Liver (tissue), 9 donors: ENCODE data around the gene TP53INP2. TPM values are rescaled to one million over a fixed set of nuclear protein-coding genes. Genes with fewer than 3 reads are reported as not detected.

ENCODE experiments used
- DNase-seq: peaks from one replicate; pipeline ENCODE4 v3.0.0-alpha.2; 2017; ENCODE audit warnings: low spot score
- H3K27ac ChIP-seq, 2 donors: one replicate each; pipeline ENCODE4 v1.7.0; 2013; ENCODE audit warnings: inconsistent platforms in 2 of 2, low read length in 2 of 2, control low read depth in 1 of 2, low read depth in 1 of 2, mild to moderate bottlenecking in 1 of 2
- H3K27me3 ChIP-seq, 4 donors: one replicate each; pipeline versions ENCODE4 v1.6.1 to v1.7.0; 2013; ENCODE audit warnings: low read length in 3 of 4, inconsistent platforms in 1 of 4, mild to moderate bottlenecking in 1 of 4, moderate library complexity in 1 of 4; ENCODE audit not compliant: control insufficient read depth in 4 of 4, insufficient read depth in 4 of 4
- H3K36me3 ChIP-seq, 4 donors: one replicate each; pipeline versions ENCODE4 v1.6.1 to v1.7.0; 2013; ENCODE audit warnings: low read length in 3 of 4, mild to moderate bottlenecking in 3 of 4, low read depth in 1 of 4, moderate library complexity in 1 of 4; ENCODE audit not compliant: control insufficient read depth in 4 of 4, insufficient read depth in 3 of 4
- H3K4me1 ChIP-seq, 4 donors: one replicate each; pipeline versions ENCODE4 v1.6.1 to v1.7.0; 2013; ENCODE audit warnings: low read length in 3 of 4, mild to moderate bottlenecking in 3 of 4, moderate library complexity in 1 of 4; ENCODE audit not compliant: control insufficient read depth in 4 of 4, insufficient read depth in 4 of 4
- H3K4me3 ChIP-seq, 3 donors: one replicate each; pipeline versions ENCODE4 v1.6.1 to v1.7.0; 2013; ENCODE audit warnings: low read length in 3 of 3, control low read depth in 1 of 3, low read depth in 1 of 3, mild to moderate bottlenecking in 1 of 3
- H3K9ac ChIP-seq, 2 donors: one replicate each; pipeline ENCODE4 v1.7.0; 2013; ENCODE audit warnings: low read length in 2 of 2, mild to moderate bottlenecking in 2 of 2, moderate library complexity in 2 of 2, control low read depth in 1 of 2, low read depth in 1 of 2
- H3K9me3 ChIP-seq, 4 donors: one replicate each; pipeline versions ENCODE4 v1.6.1 to v1.7.0; 2013; ENCODE audit warnings: low read length in 3 of 4; ENCODE audit not compliant: control insufficient read depth in 4 of 4
- EGR1 ChIP-seq, 2 donors: IDR thresholded peaks; 2 replicates each; pipeline ENCODE4 v1.6.1; 2016 to 2018; ENCODE audit warnings: antibody characterized with exemption in 2 of 2, low read depth in 2 of 2
- FOXA2 ChIP-seq: IDR thresholded peaks from 2 replicates; pipeline ENCODE4 v1.6.1; 2016; ENCODE audit warnings: antibody characterized with exemption
- GABPA ChIP-seq, 2 donors: IDR thresholded peaks in 1 of 2; conservative IDR thresholded peaks in 1 of 2; 2 replicates each; pipeline ENCODE4 v1.6.1; 2016; ENCODE audit warnings: antibody characterized with exemption in 2 of 2, mild to moderate bottlenecking in 1 of 2, moderate library complexity in 1 of 2
- HNF4A ChIP-seq, 2 donors: conservative IDR thresholded peaks; 2 replicates each; pipeline ENCODE4 v1.6.1; 2016; ENCODE audit warnings: antibody characterized with exemption in 2 of 2, mild to moderate bottlenecking in 2 of 2
- HNF4G ChIP-seq: IDR thresholded peaks from 2 replicates; pipeline ENCODE4 v1.6.1; 2016; ENCODE audit warnings: antibody characterized with exemption
- JUND ChIP-seq, 2 donors: IDR thresholded peaks; 2 replicates each; pipeline ENCODE4 v1.6.1; 2016; ENCODE audit warnings: antibody characterized with exemption in 2 of 2
- NR2F2 ChIP-seq: IDR thresholded peaks from 2 replicates; pipeline ENCODE4 v1.6.1; 2016; ENCODE audit warnings: antibody characterized with exemption
- RAD21 ChIP-seq, 2 donors: IDR thresholded peaks; 2 replicates each; pipeline ENCODE4 v1.6.1; 2016; ENCODE audit warnings: antibody characterized with exemption in 2 of 2, mild to moderate bottlenecking in 2 of 2
- RXRA ChIP-seq, 2 donors: IDR thresholded peaks; 2 replicates each; pipeline ENCODE4 v1.6.1; 2017 to 2018; ENCODE audit warnings: antibody characterized with exemption in 2 of 2, mild to moderate bottlenecking in 1 of 2
- TAF1 ChIP-seq: conservative IDR thresholded peaks from 2 replicates; pipeline ENCODE4 v1.6.1; 2016; ENCODE audit warnings: antibody characterized with exemption, mild to moderate bottlenecking
- YY1 ChIP-seq: IDR thresholded peaks from 2 replicates; pipeline ENCODE4 v1.6.1; 2016; ENCODE audit warnings: antibody characterized with exemption, mild to moderate bottlenecking
- WGBS: extraction: QIAGEN DNeasy Blood & Tissue Kit; methylation state at CpG from one replicate; pipeline ENCODE4 v1.1.7; 2013; 5-methylcytosine and 5-hydroxymethylcytosine counted together
- polyA plus RNA-seq, 2 donors: library from polyadenylated mRNA; stranded (reverse) in 1 of 2; unstranded in 1 of 2; fragments of 200-250 nt in 1 of 2; fragments of >200 nt in 1 of 2; fragmentation: Nextera tagmentation in 1 of 2; extraction: Ambion mirVana in 1 of 2; gene quantifications; one replicate each; pipeline versions ENCODE4 v1.2.1 to v1.2.3, GENCODE V29; 2013 to 2015
- total RNA-seq, 2 donors: library from RNA; depleted of rRNA; stranded (reverse); fragments of >200 nt; gene quantifications; one replicate each; pipeline ENCODE4 v1.2.3, GENCODE V29; 2014
- TF ChIP-seq, protein P1 (sequence below): IDR thresholded peaks from 2 replicates; pipeline ENCODE4 v1.6.1; 2016; ENCODE audit warnings: antibody characterized with exemption
- TF ChIP-seq, protein P2 (sequence below): IDR thresholded peaks from 2 replicates; pipeline ENCODE4 v1.6.1; 2016; ENCODE audit warnings: antibody characterized with exemption
- TF ChIP-seq, protein P3 (sequence below): IDR thresholded peaks from 2 replicates; pipeline ENCODE4 v1.6.1; 2016; ENCODE audit warnings: antibody characterized with exemption
- TF ChIP-seq, protein P4 (sequence below): fragments of 150-350 bp; IDR thresholded peaks from 2 replicates; pipeline ENCODE4 v1.5.1; 2017; ENCODE audit warnings: improper control_type of control experiment, low read depth, low read length; ENCODE audit not compliant: missing input control
- donor health status: healthy.
- donor health status: healthy.
- donor health status: healthy.
- donor health status: healthy.
- donor health status: healthy.

Gene TP53INP2
- total and polyA plus RNA-seq, 4 donors, result 3.0 to 14.5 (median 7.0) TPM

DNA sequence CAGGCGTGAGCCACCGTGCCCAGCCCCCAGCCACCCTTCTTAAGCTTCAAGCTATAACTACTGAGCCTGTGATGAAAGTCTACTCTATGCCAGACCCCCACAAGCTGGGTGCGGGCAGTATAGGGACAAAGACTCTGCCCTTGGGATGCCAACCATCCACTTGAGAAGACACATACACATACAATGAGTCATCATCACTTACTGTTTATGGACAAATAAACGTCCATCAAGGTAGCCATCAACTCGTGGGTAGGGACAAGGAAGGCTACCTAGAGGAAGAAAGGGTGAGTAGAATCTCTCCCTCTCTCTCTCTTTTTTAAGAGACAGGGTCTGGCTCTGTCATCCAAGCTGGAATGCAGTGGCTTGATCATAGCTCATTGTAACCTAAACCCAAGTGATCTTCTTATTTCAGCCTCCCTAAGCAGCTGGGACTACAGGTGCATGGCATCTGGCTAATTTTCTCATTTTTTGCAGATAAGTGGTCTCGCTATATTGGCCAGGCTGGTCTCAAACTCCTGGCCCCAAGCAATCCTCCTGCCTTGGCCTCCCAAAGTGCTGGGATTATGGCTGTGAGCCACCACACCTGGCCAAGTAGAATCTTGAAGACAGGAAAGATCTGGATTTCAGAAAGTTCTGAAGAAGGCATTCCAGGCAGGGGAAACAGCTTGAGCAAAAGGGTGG, 2.6 kb upstream of the TP53INP2 start:
- Histone ChIP-seq H3K4me1 (peaks cover under 1 to 25% (median 20%) of the 10 kb centered on the region in 4 donors), H3K27me3 (no peaks in the 10 kb centered on the region), H3K36me3 (no peaks in the 10 kb centered on the region), H3K4me3 (no peak overlapping the region), H3K9me3 (no peaks in the 10 kb centered on the region), H3K27ac (no peak overlapping the region), H3K9ac (no peak overlapping the region)
- 92% methylated on average over 6 of the region's 6 CpGs for WGBS
- DNase-seq, result no peak
- TF ChIP-seq FOXA2 (no peak), HNF4G (no peak), NR2F2 (no peak), RXRA (IDR thresholded peaks at IDR 0.05) (no peak), JUND (IDR thresholded peaks at IDR 0.05) (no peak), RAD21 (IDR thresholded peaks at IDR 0.05) (no peak), HNF4A (conservative IDR thresholded peaks at IDR 0.05) (no peak), YY1 (no peak)
- TF ChIP-seq, protein P1, sequence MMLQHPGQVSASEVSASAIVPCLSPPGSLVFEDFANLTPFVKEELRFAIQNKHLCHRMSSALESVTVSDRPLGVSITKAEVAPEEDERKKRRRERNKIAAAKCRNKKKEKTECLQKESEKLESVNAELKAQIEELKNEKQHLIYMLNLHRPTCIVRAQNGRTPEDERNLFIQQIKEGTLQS, result no peak
- TF ChIP-seq, protein P2, sequence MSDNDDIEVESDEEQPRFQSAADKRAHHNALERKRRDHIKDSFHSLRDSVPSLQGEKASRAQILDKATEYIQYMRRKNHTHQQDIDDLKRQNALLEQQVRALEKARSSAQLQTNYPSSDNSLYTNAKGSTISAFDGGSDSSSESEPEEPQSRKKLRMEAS, result no peak
- TF ChIP-seq, protein P3, sequence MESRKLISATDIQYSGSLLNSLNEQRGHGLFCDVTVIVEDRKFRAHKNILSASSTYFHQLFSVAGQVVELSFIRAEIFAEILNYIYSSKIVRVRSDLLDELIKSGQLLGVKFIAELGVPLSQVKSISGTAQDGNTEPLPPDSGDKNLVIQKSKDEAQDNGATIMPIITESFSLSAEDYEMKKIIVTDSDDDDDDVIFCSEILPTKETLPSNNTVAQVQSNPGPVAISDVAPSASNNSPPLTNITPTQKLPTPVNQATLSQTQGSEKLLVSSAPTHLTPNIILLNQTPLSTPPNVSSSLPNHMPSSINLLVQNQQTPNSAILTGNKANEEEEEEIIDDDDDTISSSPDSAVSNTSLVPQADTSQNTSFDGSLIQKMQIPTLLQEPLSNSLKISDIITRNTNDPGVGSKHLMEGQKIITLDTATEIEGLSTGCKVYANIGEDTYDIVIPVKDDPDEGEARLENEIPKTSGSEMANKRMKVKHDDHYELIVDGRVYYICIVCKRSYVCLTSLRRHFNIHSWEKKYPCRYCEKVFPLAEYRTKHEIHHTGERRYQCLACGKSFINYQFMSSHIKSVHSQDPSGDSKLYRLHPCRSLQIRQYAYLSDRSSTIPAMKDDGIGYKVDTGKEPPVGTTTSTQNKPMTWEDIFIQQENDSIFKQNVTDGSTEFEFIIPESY, result no peak
- TF ChIP-seq, protein P4, sequence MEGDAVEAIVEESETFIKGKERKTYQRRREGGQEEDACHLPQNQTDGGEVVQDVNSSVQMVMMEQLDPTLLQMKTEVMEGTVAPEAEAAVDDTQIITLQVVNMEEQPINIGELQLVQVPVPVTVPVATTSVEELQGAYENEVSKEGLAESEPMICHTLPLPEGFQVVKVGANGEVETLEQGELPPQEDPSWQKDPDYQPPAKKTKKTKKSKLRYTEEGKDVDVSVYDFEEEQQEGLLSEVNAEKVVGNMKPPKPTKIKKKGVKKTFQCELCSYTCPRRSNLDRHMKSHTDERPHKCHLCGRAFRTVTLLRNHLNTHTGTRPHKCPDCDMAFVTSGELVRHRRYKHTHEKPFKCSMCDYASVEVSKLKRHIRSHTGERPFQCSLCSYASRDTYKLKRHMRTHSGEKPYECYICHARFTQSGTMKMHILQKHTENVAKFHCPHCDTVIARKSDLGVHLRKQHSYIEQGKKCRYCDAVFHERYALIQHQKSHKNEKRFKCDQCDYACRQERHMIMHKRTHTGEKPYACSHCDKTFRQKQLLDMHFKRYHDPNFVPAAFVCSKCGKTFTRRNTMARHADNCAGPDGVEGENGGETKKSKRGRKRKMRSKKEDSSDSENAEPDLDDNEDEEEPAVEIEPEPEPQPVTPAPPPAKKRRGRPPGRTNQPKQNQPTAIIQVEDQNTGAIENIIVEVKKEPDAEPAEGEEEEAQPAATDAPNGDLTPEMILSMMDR, result no peak

DNA sequence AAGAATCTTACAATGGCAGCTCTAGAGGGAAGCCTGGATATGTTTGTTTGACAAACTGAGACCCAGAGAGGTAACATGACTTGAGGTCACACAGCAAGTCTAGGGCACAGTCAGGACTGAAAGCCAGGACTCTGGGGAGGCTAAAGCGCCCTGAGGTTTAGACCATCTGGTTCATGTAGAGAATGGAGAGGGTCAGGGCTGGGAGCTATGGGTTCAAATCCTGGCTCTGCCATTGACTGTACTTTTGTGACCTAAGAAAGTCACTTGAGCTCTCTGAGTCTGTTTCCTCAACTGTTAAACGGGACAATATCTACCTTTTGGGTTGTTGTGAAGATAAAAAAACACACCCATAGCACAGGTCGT, 1.1 kb upstream of the TP53INP2 start:
- Histone ChIP-seq H3K27ac (peak overlapping the region in 1 of 2 donors; percentile 99), H3K36me3 (no peaks in the 10 kb centered on the region), H3K4me3 (no peak overlapping the region), H3K9me3 (no peaks in the 10 kb centered on the region), H3K27me3 (no peaks in the 10 kb centered on the region), H3K4me1 (peaks cover 6 to 39% (median 34%) of the 10 kb centered on the region in 4 donors), H3K9ac (no peak overlapping the region)
- TF ChIP-seq TAF1, result no peak
- no peak for TF ChIP-seq RXRA (IDR thresholded peaks at IDR 0.05)
- no peak for TF ChIP-seq HNF4A (conservative IDR thresholded peaks at IDR 0.05)
- TF ChIP-seq EGR1 (IDR thresholded peaks at IDR 0.05; ENCODE audit: low read depth in 2 of 2), result no peak
- TF ChIP-seq GABPA (IDR thresholded peaks at IDR 0.05 in 1 of 2, conservative IDR thresholded peaks at IDR 0.05 in 1 of 2), result no peak
- no peak for TF ChIP-seq HNF4G
- TF ChIP-seq JUND (IDR thresholded peaks at IDR 0.05), result no peak
- no peak for TF ChIP-seq RAD21 (IDR thresholded peaks at IDR 0.05)
- TF ChIP-seq YY1, result no peak
- TF ChIP-seq NR2F2, result no peak
- no peak for TF ChIP-seq FOXA2
- 42% methylated on average over 3 of the region's 3 CpGs for WGBS
- no peak for DNase-seq
